SK-N-SH (cell line): Measurements from ENCODE around the gene INPPL1. TPM values are rescaled to one million over a fixed set of nuclear protein-coding genes. Genes with fewer than 3 reads are reported as not detected.

Source experiments
- CTCF ChIA-PET: fragments of 300-600, 350-600 bp; formaldehyde crosslinking; extraction: SDS; loops from one replicate; lab custom pipeline; 2021; lab: Yijun Ruan, JAX
- POLR2A ChIA-PET: fragments of 350-600 bp; sonication (Branson Sonifier 250); formaldehyde crosslinking; extraction: SDS; loops from one replicate; lab custom pipeline; 2020; ENCODE audit warnings: antibody characterized with exemption, inconsistent platforms; lab: Yijun Ruan, JAX
- DNase-seq: peaks from one replicate; pipeline ENCODE4 v3.0.0; 2012
- H2AFZ ChIP-seq: fragments of 200-600 bp; sonication (generic); 2 replicates; pipeline ENCODE4 v1.8.1; 2016; ENCODE audit warnings: antibody characterized with exemption, mild to moderate bottlenecking, low read depth
- H3F3A ChIP-seq: fragments of 200-600 bp; sonication (generic); replicated peaks from 2 replicates; pipeline ENCODE3; 2016; ENCODE audit warnings: antibody characterized with exemption, mild to moderate bottlenecking; ENCODE audit not compliant: insufficient read depth
- H3K27ac ChIP-seq, 2 experiments: fragments of 200-500 bp in 1 of 2; fragments of 200-600 bp in 1 of 2; sonication (Bioruptor generic) in 1 of 2; sonication (generic), shearing (Covaris generic) in 1 of 2; 2 replicates each; pipeline versions ENCODE4 v1.5.1 to v1.6.1; 2014 to 2016; ENCODE audit warnings: low read depth in 2 of 2, inconsistent platforms in 1 of 2, low read length in 1 of 2, mild to moderate bottlenecking in 1 of 2, mixed read lengths in 1 of 2
- H3K27me3 ChIP-seq: fragments of 200-600 bp; sonication (generic), shearing (Covaris generic); 2 replicates; pipeline ENCODE4 v1.6.1; 2016; ENCODE audit warnings: mixed run types; ENCODE audit not compliant: insufficient read depth
- H3K36me3 ChIP-seq, 2 experiments: fragments of 200-500 bp in 1 of 2; fragments of 200-600 bp in 1 of 2; sonication (Bioruptor generic) in 1 of 2; sonication (generic) in 1 of 2; replicated peaks in 1 of 2; 2 replicates each; pipeline versions ENCODE3 to v1.5.1; 2014 to 2016; ENCODE audit warnings: low read length in 1 of 2, mild to moderate bottlenecking in 1 of 2; ENCODE audit not compliant: insufficient read depth in 2 of 2, control insufficient read depth in 1 of 2
- H3K4me1 ChIP-seq, 2 experiments: fragments of 200-500 bp in 1 of 2; fragments of 200-600 bp in 1 of 2; sonication (Bioruptor generic) in 1 of 2; sonication (generic), shearing (Covaris generic) in 1 of 2; 2 replicates each; pipeline versions ENCODE4 v1.5.1 to v1.6.1; 2014 to 2016; ENCODE audit warnings: low read depth in 1 of 2, low read length in 1 of 2, mixed run types in 1 of 2; ENCODE audit not compliant: insufficient read depth in 2 of 2, control insufficient read depth in 1 of 2
- H3K4me2 ChIP-seq: fragments of 200-600 bp; sonication (generic), shearing (Covaris generic); 2 replicates; pipeline ENCODE4 v1.6.1; 2017; ENCODE audit warnings: mixed run types
- H3K4me3 ChIP-seq, 2 experiments: fragments of 200-500 bp in 1 of 2; fragments of 200-600 bp in 1 of 2; sonication (Bioruptor generic) in 1 of 2; sonication (generic), shearing (Covaris generic) in 1 of 2; 2 replicates each; pipeline versions ENCODE4 v1.5.1 to v1.8.1; 2014 to 2016; ENCODE audit warnings: low read depth in 2 of 2, inconsistent platforms in 1 of 2, low read length in 1 of 2, mild to moderate bottlenecking in 1 of 2, mixed read lengths in 1 of 2, moderate library complexity in 1 of 2
- H3K79me2 ChIP-seq: fragments of 200-600 bp; sonication (generic); 2 replicates; pipeline ENCODE4 v1.8.1; 2017; ENCODE audit warnings: mild to moderate bottlenecking; ENCODE audit not compliant: insufficient read depth
- H3K9ac ChIP-seq: fragments of 200-600 bp; sonication (generic); 2 replicates; pipeline ENCODE4 v1.6.1; 2017; ENCODE audit warnings: mixed run types
- H3K9me2 ChIP-seq: fragments of 200-600 bp; sonication (generic); 2 replicates; pipeline ENCODE4 v1.6.1; 2017; ENCODE audit warnings: mixed run types
- H3K9me3 ChIP-seq: fragments of 200-600 bp; sonication (generic); 2 replicates; pipeline ENCODE4 v1.6.1; 2017; ENCODE audit warnings: mixed run types, mild to moderate bottlenecking, moderate library complexity
- H4K20me1 ChIP-seq: fragments of 200-600 bp; sonication (generic); 2 replicates; pipeline ENCODE4 v1.6.1; 2017; ENCODE audit warnings: mild to moderate bottlenecking, mixed run types; ENCODE audit not compliant: insufficient read depth
- CTCF ChIP-seq: fragments of 200-600 bp; sonication (generic); IDR thresholded peaks from 2 replicates; pipeline ENCODE4 v1.6.1; 2017; ENCODE audit warnings: antibody characterized with exemption, mild to moderate bottlenecking, moderate library complexity
- ELF1 ChIP-seq: IDR thresholded peaks from 2 replicates; pipeline ENCODE4 v1.4.0; 2012
- FOSL2 ChIP-seq: IDR thresholded peaks from 2 replicates; pipeline ENCODE4 v1.4.0; 2012; ENCODE audit warnings: low read depth, mild to moderate bottlenecking, moderate library complexity, borderline replicate concordance
- GABPA ChIP-seq: IDR thresholded peaks from 2 replicates; pipeline ENCODE4 v1.4.0; 2012; ENCODE audit warnings: low read depth, mild to moderate bottlenecking
- GATA2 ChIP-seq: sonication (generic); formaldehyde crosslinking; IDR thresholded peaks from 2 replicates; pipeline ENCODE4 v1.5.0; 2020; ENCODE audit warnings: mild to moderate bottlenecking, missing genetic modification reagents
- IRF3 ChIP-seq: fragments of 150-350 bp; IDR thresholded peaks from 2 replicates; pipeline ENCODE4 v1.6.1; 2016; ENCODE audit warnings: mild to moderate bottlenecking, low read depth, low read length
- MAX ChIP-seq: IDR thresholded peaks from 2 replicates; pipeline ENCODE4 v1.4.0; 2012; ENCODE audit warnings: low read depth
- MXI1 ChIP-seq: IDR thresholded peaks from 2 replicates; pipeline ENCODE4 v1.6.1; 2012; ENCODE audit warnings: mild to moderate bottlenecking, low read depth, low read length, improper control_type of control experiment
- NFIC ChIP-seq: IDR thresholded peaks from 2 replicates; pipeline ENCODE4 v1.4.0; 2012; ENCODE audit warnings: borderline replicate concordance
- PBX3 ChIP-seq: IDR thresholded peaks from 2 replicates; pipeline ENCODE4; 2012
- POLR2AphosphoS5 ChIP-seq: IDR thresholded peaks from 2 replicates; pipeline ENCODE4 v1.6.1; 2012; ENCODE audit warnings: low read depth, low read length
- RFX5 ChIP-seq: IDR thresholded peaks from 2 replicates; pipeline ENCODE4 v1.6.1; 2012; ENCODE audit warnings: mild to moderate bottlenecking, improper control_type of control experiment, low read length
- RXRA ChIP-seq: IDR thresholded peaks from 2 replicates; pipeline ENCODE4 v1.4.0; 2012; ENCODE audit warnings: low read depth, mild to moderate bottlenecking, borderline replicate concordance
- SMC3 ChIP-seq: IDR thresholded peaks from 2 replicates; pipeline ENCODE4 v1.6.1; 2012; ENCODE audit warnings: low read depth, low read length, improper control_type of control experiment
- TCF12 ChIP-seq: IDR thresholded peaks from 2 replicates; pipeline ENCODE4 v1.4.0; 2012
- USF1 ChIP-seq: IDR thresholded peaks from 2 replicates; pipeline ENCODE4 v1.4.0; 2012; ENCODE audit warnings: low read depth, borderline replicate concordance
- USF2 ChIP-seq: fragments of 150-350 bp; IDR thresholded peaks from 2 replicates; pipeline ENCODE4 v1.6.1; 2017; ENCODE audit warnings: antibody characterized with exemption, low read length, low read depth, borderline replicate concordance
- YY1 ChIP-seq: IDR thresholded peaks from 2 replicates; pipeline ENCODE4 v1.4.0; 2012; ENCODE audit warnings: low read depth, mild to moderate bottlenecking
- WGBS: methylation state at CpG from one replicate; pipeline ENCODE4 v1.1.6; 2017; ENCODE audit warnings: low lambda C conversion rate; 5-methylcytosine and 5-hydroxymethylcytosine counted together
- polyA plus RNA-seq, 3 experiments: library from polyadenylated mRNA; depleted of rRNA; stranded (reverse); fragments of >200 nt; gene quantifications; 2 replicates each; pipeline ENCODE4 v1.2.3, GENCODE V29; 2012

INPPL1 gene
- polyA plus RNA-seq, 1 of the 3 experiments (the other 2 are of a cell fraction): 123 TPM

- no peaks in the 10 kb centered on the region for H3K9me2 ChIP-seq
- H3K27ac ChIP-seq: no peak overlapping the region
- H3K9ac ChIP-seq: no peak overlapping the region
- H2AFZ ChIP-seq: no peak overlapping the region
- H3K27me3 ChIP-seq: no peaks in the 10 kb centered on the region
- no peaks in the 10 kb centered on the region for H3K79me2 ChIP-seq
- no peak overlapping the region for H3K4me3 ChIP-seq
- H3F3A ChIP-seq: peaks cover 4% of the 10 kb centered on the region
- no peaks in the 10 kb centered on the region for H3K4me1 ChIP-seq
- no peaks in the 10 kb centered on the region for H3K36me3 ChIP-seq
- CTCF ChIA-PET: interaction anchor here (1.1 to 1.5 kb wide), 2 partner anchors 14 to 20 kb away, joined by 4 read pairs; no protein-coding TSS in a partner anchor
- POLR2A ChIA-PET: interaction anchor here (1.2 kb wide), 1 partner anchor 20 kb away, joined by 3 read pairs; no protein-coding TSS in a partner anchor
- H3K9me3 ChIP-seq: no peaks in the 10 kb centered on the region
- no peaks in the 10 kb centered on the region for H4K20me1 ChIP-seq
- TF ChIP-seq CTCF: no peak
- no peak for TF ChIP-seq USF2
- TF ChIP-seq IRF3: no peak
- no peak for TF ChIP-seq MAX
- no peak for TF ChIP-seq GABPA
- TF ChIP-seq SMC3: no peak
- no peak for TF ChIP-seq YY1
- no peak for TF ChIP-seq MXI1
- TF ChIP-seq FOSL2: no peak
- no peak for TF ChIP-seq POLR2AphosphoS5
- no peak for TF ChIP-seq NFIC
- TF ChIP-seq GATA2: no peak
- TF ChIP-seq USF1: no peak
- TF ChIP-seq RFX5: no peak
- no peak for TF ChIP-seq RXRA
- TF ChIP-seq PBX3: no peak
- TF ChIP-seq ELF1: no peak
- no peak for TF ChIP-seq TCF12
- H3K4me2 ChIP-seq: no peak overlapping the region
- DNase-seq: no peak
- WGBS: 59% methylated on average over 2 of the region's 2 CpGs
Measured at GRCh38 chr11:72203163-72203562, 21.4 kb upstream of the INPPL1 start.
